ENCODE data around the gene NPTXR.

GRCh38 chr22:38873469-38874411 lies 29.9 kb upstream of the NPTXR start:
- TF ChIP-seq, protein P1, sequence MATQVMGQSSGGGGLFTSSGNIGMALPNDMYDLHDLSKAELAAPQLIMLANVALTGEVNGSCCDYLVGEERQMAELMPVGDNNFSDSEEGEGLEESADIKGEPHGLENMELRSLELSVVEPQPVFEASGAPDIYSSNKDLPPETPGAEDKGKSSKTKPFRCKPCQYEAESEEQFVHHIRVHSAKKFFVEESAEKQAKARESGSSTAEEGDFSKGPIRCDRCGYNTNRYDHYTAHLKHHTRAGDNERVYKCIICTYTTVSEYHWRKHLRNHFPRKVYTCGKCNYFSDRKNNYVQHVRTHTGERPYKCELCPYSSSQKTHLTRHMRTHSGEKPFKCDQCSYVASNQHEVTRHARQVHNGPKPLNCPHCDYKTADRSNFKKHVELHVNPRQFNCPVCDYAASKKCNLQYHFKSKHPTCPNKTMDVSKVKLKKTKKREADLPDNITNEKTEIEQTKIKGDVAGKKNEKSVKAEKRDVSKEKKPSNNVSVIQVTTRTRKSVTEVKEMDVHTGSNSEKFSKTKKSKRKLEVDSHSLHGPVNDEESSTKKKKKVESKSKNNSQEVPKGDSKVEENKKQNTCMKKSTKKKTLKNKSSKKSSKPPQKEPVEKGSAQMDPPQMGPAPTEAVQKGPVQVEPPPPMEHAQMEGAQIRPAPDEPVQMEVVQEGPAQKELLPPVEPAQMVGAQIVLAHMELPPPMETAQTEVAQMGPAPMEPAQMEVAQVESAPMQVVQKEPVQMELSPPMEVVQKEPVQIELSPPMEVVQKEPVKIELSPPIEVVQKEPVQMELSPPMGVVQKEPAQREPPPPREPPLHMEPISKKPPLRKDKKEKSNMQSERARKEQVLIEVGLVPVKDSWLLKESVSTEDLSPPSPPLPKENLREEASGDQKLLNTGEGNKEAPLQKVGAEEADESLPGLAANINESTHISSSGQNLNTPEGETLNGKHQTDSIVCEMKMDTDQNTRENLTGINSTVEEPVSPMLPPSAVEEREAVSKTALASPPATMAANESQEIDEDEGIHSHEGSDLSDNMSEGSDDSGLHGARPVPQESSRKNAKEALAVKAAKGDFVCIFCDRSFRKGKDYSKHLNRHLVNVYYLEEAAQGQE (IDR thresholded peaks at IDR 0.05; ENCODE audit: insufficient read depth in 1 of 2, low read depth in 2 of 2, low read length in 2 of 2): no peak
- TF ChIP-seq TAF1 (IDR thresholded peaks at IDR 0.05; ENCODE audit: borderline replicate concordance, insufficient read depth, low read length) (no peak), POLR2AphosphoS5 (IDR thresholded peaks at IDR 0.05; ENCODE audit: low read depth, low read length) (no peak), FOXP2 (optimal IDR thresholded peaks at IDR 0.05; ENCODE audit: borderline replicate concordance, extremely low read depth, extremely low read length, insufficient read depth) (no peak), SIN3A (IDR thresholded peaks at IDR 0.05; ENCODE audit: borderline replicate concordance, insufficient read depth, low read length) (no peak)

Measured in PFSK-1 (cell line).